GM21619 (cell line): ENCODE measurements around the gene PEBP1.

Experiments
- ATAC-seq: cut with Tn5 transposase; IDR thresholded peaks from one replicate; pipeline ENCODE4 v1.9.1; 2021; ENCODE audit not compliant: unreplicated experiment

Gene PEBP1

GRCh38 chr12:118135788-118136558 is at the start of gene PEBP1:
PEBP1 (plus strand) TSS chr12:118136124; CDS start chr12:118136210, 86 bp downstream.
- ATAC-seq, result peak; percentile 97

GRCh38 chr12:118089782-118090181 is 46.1 kb upstream of the PEBP1 start:
- ATAC-seq, result no peak

GRCh38 chr12:118094039-118094438 is 41.9 kb upstream of the PEBP1 start:
- ATAC-seq, result no peak

GRCh38 chr12:118098401-118098800 is 37.5 kb upstream of the PEBP1 start:
- no peak for ATAC-seq

- ATAC-seq, result no peak
Measured at GRCh38 chr12:118098911-118099671, 36.8 kb upstream of the PEBP1 start.

GRCh38 chr12:118101051-118101450 is 34.9 kb upstream of the PEBP1 start:
- ATAC-seq, result no peak

- no peak for ATAC-seq
Measured at GRCh38 chr12:118102070-118102469, 33.9 kb upstream of the PEBP1 start.

GRCh38 chr12:118102609-118103008 is 33.3 kb upstream of the PEBP1 start:
- ATAC-seq, result no peak

GRCh38 chr12:118103201-118103600 is 32.7 kb upstream of the PEBP1 start:
- ATAC-seq, result no peak

GRCh38 chr12:118103601-118104382 is 32.1 kb upstream of the PEBP1 start, which contains the start of gene VSIG10:
VSIG10 (minus strand) TSS chr12:118104011; CDS start chr12:118103671, 340 bp downstream.
- ATAC-seq, result peak; percentile 42

- ATAC-seq, result no peak
Measured at GRCh38 chr12:118107011-118107410, 28.9 kb upstream of the PEBP1 start.

- no peak for ATAC-seq
Measured at GRCh38 chr12:118107694-118108093, 28.2 kb upstream of the PEBP1 start.

GRCh38 chr12:118109088-118109487 is 26.8 kb upstream of the PEBP1 start:
- ATAC-seq, result no peak

- ATAC-seq, result no peak
Measured at GRCh38 chr12:118119449-118119879, 16.5 kb upstream of the PEBP1 start.

GRCh38 chr12:118120579-118121363 is 15.2 kb upstream of the PEBP1 start:
- peak; percentile 90 for ATAC-seq

- no peak for ATAC-seq
Measured at GRCh38 chr12:118122264-118122663, 13.7 kb upstream of the PEBP1 start.

- ATAC-seq, result no peak
Measured at GRCh38 chr12:118124333-118124874, 11.5 kb upstream of the PEBP1 start.

- no peak for ATAC-seq
Measured at GRCh38 chr12:118125743-118126118, 10.2 kb upstream of the PEBP1 start.

GRCh38 chr12:118126119-118126757 is 9.7 kb upstream of the PEBP1 start:
- ATAC-seq, result no peak

GRCh38 chr12:118127867-118128266 is 8.1 kb upstream of the PEBP1 start:
- ATAC-seq, result no peak
